Fibroblast of skin of right quadriceps (primary cell): ENCODE data around the gene ACKR4.

Experiments
- DNase-seq: peaks from one replicate; pipeline ENCODE4 v3.0.0-alpha.2; 2013

ACKR4 gene

DNA sequence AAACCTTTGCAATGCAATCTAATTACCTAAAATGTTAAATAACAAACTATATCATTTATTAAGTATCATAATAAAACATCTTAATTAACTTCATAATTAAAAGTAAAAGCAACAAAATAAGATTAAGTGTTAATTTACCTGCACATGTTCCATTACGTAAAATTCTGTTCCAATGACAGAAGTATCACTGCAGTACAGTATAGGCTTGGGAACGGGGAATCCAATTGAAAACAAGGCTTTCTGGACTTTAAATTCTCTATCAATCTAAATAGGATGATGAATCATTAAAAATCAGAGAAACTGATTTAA lies 45.4 kb downstream of the ACKR4 start:
- no peak for DNase-seq

DNA sequence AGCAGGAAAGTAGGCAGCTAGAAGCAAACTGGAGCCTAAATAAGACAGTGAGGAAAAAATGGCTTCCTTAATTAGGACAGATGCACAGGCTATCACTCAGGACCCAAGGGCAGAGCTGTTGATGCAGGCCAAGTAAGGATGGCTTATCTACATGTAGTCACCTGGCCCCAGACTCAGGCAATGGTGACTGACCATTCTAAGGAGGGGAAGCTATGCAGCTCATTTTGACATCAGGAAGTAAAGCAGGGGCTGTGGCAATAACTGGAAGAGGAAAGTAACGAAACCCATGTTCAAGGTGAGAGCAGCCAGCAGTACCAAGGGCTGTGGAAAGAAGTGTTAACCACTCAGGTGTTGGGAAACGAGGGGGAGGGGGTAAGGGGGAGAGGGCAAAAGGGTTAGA lies 46.3 kb downstream of the ACKR4 start:
- no peak for DNase-seq

DNA sequence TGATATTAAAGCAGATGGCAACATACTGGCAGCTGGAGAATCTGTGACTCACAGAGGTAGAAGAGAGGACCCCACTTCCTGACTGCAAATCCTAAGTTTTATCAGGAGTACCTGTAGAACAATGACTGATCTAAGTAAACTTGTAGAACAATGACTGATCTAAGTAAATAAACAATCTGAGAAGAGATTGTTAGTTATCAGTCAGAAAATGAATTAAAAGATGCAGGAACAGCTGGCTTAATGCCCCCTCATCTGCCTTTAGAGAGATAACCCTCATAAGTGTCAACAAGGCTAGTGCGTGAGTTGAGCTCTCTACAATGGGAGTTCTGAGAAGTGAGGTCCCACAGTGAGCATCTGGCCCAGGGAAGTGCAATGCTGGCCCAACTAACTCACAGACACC lies 48.0 kb downstream of the ACKR4 start:
- DNase-seq = no peak

DNA sequence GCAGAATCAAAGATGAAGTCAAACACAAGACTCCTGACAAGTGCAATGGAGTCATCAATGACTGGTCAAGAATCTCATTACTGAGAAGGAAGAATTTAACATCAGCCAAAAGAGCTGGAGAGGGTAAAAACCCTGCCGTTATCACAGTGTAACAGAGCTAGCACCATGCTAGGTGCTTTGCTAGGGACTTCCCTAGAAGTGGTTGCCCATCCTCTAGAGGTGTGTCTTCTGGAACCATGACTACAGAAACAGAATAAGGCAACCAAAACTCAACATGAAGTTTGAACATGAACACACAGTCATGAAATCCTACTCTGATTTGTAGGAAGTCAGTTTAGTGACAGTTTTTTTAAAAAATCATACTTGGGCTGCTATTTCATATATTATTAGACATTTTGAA lies 53.1 kb downstream of the ACKR4 start:
- no peak for DNase-seq
